Karpas-422 (cell line): ENCODE results near the gene ZNF20. TPM values are rescaled to one million over a fixed set of nuclear protein-coding genes. Genes with fewer than 3 reads are reported as not detected.
"Not testable (repeated sequence)": the region's sequence is repeated elsewhere in the genome, so short reads cannot be mapped to it uniquely, and the experiment has no call there.

ENCODE experiments used
- DNase-seq: peaks from one replicate; pipeline ENCODE4 v3.0.0-alpha.2; 2015
- H2AFZ ChIP-seq: fragments of 200-600 bp; sonication (generic); 2 replicates; pipeline ENCODE4 v1.6.1; 2014; ENCODE audit warnings: antibody characterized with exemption, low read length, mixed read lengths
- H3K27ac ChIP-seq: fragments of 200-600 bp; sonication (generic); 2 replicates; pipeline ENCODE4 v1.5.1; 2014; ENCODE audit warnings: mild to moderate bottlenecking, low read length, moderate library complexity
- H3K27me3 ChIP-seq: fragments of 200-600 bp; sonication (generic); 2 replicates; pipeline ENCODE4 v1.6.1; 2014; ENCODE audit warnings: low read length, mixed read lengths
- H3K36me3 ChIP-seq: fragments of 200-600 bp; sonication (generic); 2 replicates; pipeline ENCODE4 v1.6.1; 2014; ENCODE audit warnings: low read length, mixed read lengths; ENCODE audit not compliant: insufficient read depth
- H3K4me1 ChIP-seq: fragments of 200-600 bp; sonication (generic); 2 replicates; pipeline ENCODE4 v1.6.1; 2014; ENCODE audit warnings: mild to moderate bottlenecking, low read length, mixed read lengths
- H3K4me2 ChIP-seq: fragments of 200-600 bp; sonication (generic); 2 replicates; pipeline ENCODE4 v1.6.1; 2014; ENCODE audit warnings: low read length, low read depth, mild to moderate bottlenecking; ENCODE audit not compliant: poor library complexity, severe bottlenecking
- H3K4me3 ChIP-seq: fragments of 200-600 bp; sonication (generic); 2 replicates; pipeline ENCODE4 v1.5.1; 2014; ENCODE audit warnings: mild to moderate bottlenecking, antibody characterized with exemption, low read length, mixed read lengths
- H3K79me2 ChIP-seq: fragments of 200-600 bp; sonication (generic); 2 replicates; pipeline ENCODE4 v1.6.1; 2014; ENCODE audit warnings: mild to moderate bottlenecking, low read length, mixed read lengths
- H3K9ac ChIP-seq: fragments of 200-600 bp; sonication (generic); 2 replicates; pipeline ENCODE4 v1.6.0; 2014; ENCODE audit warnings: low read length
- H3K9me2 ChIP-seq: fragments of 200-600 bp; sonication (generic), shearing (Covaris generic); replicated peaks from 2 replicates; pipeline ENCODE4 v1.6.0; 2014; ENCODE audit warnings: mild to moderate bottlenecking, low read length, moderate library complexity; ENCODE audit not compliant: insufficient read depth
- H3K9me3 ChIP-seq: fragments of 300-700, 200-600 bp; sonication (generic); 2 replicates; pipeline ENCODE4 v1.6.1; 2014; ENCODE audit warnings: low read length, mixed read lengths
- H4K20me1 ChIP-seq: fragments of 200-600 bp; sonication (generic); 2 replicates; pipeline ENCODE4 v1.6.1; 2014; ENCODE audit warnings: mild to moderate bottlenecking, antibody characterized with exemption, low read length, low read depth; ENCODE audit not compliant: insufficient read depth
- small RNA-seq: library from RNA; depleted of rRNA; stranded (forward); fragments of <200 nt; gene quantifications from one replicate; pipeline ENCODE3, GENCODE V24; 2014
- total RNA-seq: library from RNA; depleted of rRNA; stranded (reverse); fragments of >200 nt; shearing (Covaris generic); gene quantifications from 2 replicates; pipeline ENCODE4 v1.2.3, GENCODE V29; 2014; ENCODE audit warnings: low replicate concordance; rRNA removed

ZNF20 gene
- total RNA-seq, 1 experiment from 2014 or later, result 10.0 TPM

- H3K4me2 ChIP-seq, H3K9me2 ChIP-seq, DNase-seq, H3K4me3 ChIP-seq, H3K36me3 ChIP-seq, H3K27ac ChIP-seq, H3K4me1 ChIP-seq, H3K9ac ChIP-seq, H4K20me1 ChIP-seq, H3K79me2 ChIP-seq, H3K27me3 ChIP-seq, H2AFZ ChIP-seq: not testable (repeated sequence)
- H3K9me3 ChIP-seq, result peaks cover 13% of the 10 kb centered on the region
Observed at GRCh38 chr19:12083336-12083735, 56.8 kb downstream of the ZNF20 start.

Small RNA genes lying within 50 kb of the gene (small RNA-seq; reads per million reads assigned to genes)
- gene RF00019 (not detected), gene RNA5SP467 (not detected)

Other genes with a start within 250 kb of the ZNF20 start
- 15.8 and 29.9 TPM in 2 replicates for gene ZNF700, start 215.2 kb downstream of the ZNF20 start, total RNA-seq
- 3.2 and 9.2 TPM in 2 replicates for gene ZNF763, start 175.3 kb downstream of the ZNF20 start, total RNA-seq
- gene ZNF433, start 104.7 kb downstream of the ZNF20 start, total RNA-seq, result 4.4 and 6.0 TPM in 2 replicates
- gene ZNF878, start 87.4 kb downstream of the ZNF20 start, total RNA-seq, result 0.71 and 0.79 TPM in 2 replicates
- 7.0 and 11.7 TPM in 2 replicates for gene ZNF844, start 75.6 kb downstream of the ZNF20 start, total RNA-seq
- 3.9 and 9.7 TPM in 2 replicates for gene ZNF625, start 16.4 kb upstream of the ZNF20 start, total RNA-seq
- 10.1 and 11.1 TPM in 2 replicates for gene ZNF136, start 22.7 kb upstream of the ZNF20 start, total RNA-seq
- gene ZNF44, start 154.5 kb upstream of the ZNF20 start, total RNA-seq, result 12.6 and 14.1 TPM in 2 replicates
- gene ZNF563, start 193.3 kb upstream of the ZNF20 start, total RNA-seq, result 4.7 and 6.2 TPM in 2 replicates
- 2.1 and 6.3 TPM in 2 replicates for gene ZNF442, start 225.3 kb upstream of the ZNF20 start, total RNA-seq